Astrocyte of the cerebellum (primary cell): ENCODE data around the gene ERMARD.

Experiments used
- DNase-seq: peaks from one replicate; pipeline ENCODE4 v3.0.0-alpha.2; 2011; ENCODE audit warnings: low read depth
- H3K4me3 ChIP-seq: 2 replicates; pipeline ENCODE4 v1.5.1; 2011; ENCODE audit warnings: mild to moderate bottlenecking, low read depth, low read length, moderate library complexity
- CTCF ChIP-seq: IDR thresholded peaks from 2 replicates; pipeline ENCODE4 v1.5.1; 2012; ENCODE audit warnings: low read length, low read depth, moderate library complexity, mild to moderate bottlenecking; ENCODE audit errors: missing control alignments
- in situ Hi-C: cut with HindIII; loops from 2 replicates; pipeline ENCODE4 v1.10.0; 2017; ENCODE audit warnings: low sequenced_read_pairs

ERMARD gene

GRCh38 chr6:169792306-169793015 lies 41.0 kb downstream of the ERMARD start:
- H3K4me3 ChIP-seq, result no peak overlapping the region
- no peak for DNase-seq
- no peak for TF ChIP-seq CTCF
- in situ Hi-C loops, result no loop called here

- in situ Hi-C loops, result no loop called here
- TF ChIP-seq CTCF, result no peak
- no peak for DNase-seq
- no peak overlapping the region for H3K4me3 ChIP-seq
Observed at GRCh38 chr6:169793408-169793807, 42.0 kb downstream of the ERMARD start.

GRCh38 chr6:169794317-169795055 lies 43.1 kb downstream of the ERMARD start:
- DNase-seq, result no peak
- TF ChIP-seq CTCF, result no peak
- H3K4me3 ChIP-seq, result no peak overlapping the region
- in situ Hi-C loops, result no loop called here

- no peak for TF ChIP-seq CTCF
- no peak for DNase-seq
Observed at GRCh38 chr6:169795196-169795595, 43.8 kb downstream of the ERMARD start.

GRCh38 chr6:169798764-169799473 lies 47.5 kb downstream of the ERMARD start:
- in situ Hi-C loops, result no loop called here
- DNase-seq, result no peak
- TF ChIP-seq CTCF, result no peak
- no peak overlapping the region for H3K4me3 ChIP-seq

More at GRCh38 chr6:169795196-169795595, 43.8 kb downstream of the ERMARD start:
- no peak overlapping the region for H3K4me3 ChIP-seq
- in situ Hi-C loops, result no loop called here

GRCh38 chr6:169799474-169799926 lies 48.1 kb downstream of the ERMARD start:
- in situ Hi-C loops, result no loop called here
- TF ChIP-seq CTCF, result no peak
- no peak overlapping the region for H3K4me3 ChIP-seq
- no peak for DNase-seq
